Amniotic epithelial cell (primary cell): ENCODE data around the gene PPP1R14C.

ENCODE experiments used
- DNase-seq: peaks from one replicate; pipeline ENCODE4 v3.0.0-alpha.2; 2010; ENCODE audit warnings: low read depth

Gene PPP1R14C

GRCh38 chr6:150195996-150196417 lies 53.2 kb downstream of the PPP1R14C start:
- DNase-seq: no peak

- no peak for DNase-seq
Observed at GRCh38 chr6:150196942-150197745, 54.3 kb downstream of the PPP1R14C start.

GRCh38 chr6:150198532-150198931 lies 55.7 kb downstream of the PPP1R14C start:
- no peak for DNase-seq

- DNase-seq: no peak
Observed at GRCh38 chr6:150199241-150199640, 56.4 kb downstream of the PPP1R14C start.

GRCh38 chr6:150200428-150201100 lies 57.7 kb downstream of the PPP1R14C start:
- DNase-seq: no peak

GRCh38 chr6:150201285-150201684 lies 58.4 kb downstream of the PPP1R14C start:
- no peak for DNase-seq

GRCh38 chr6:150201772-150202329 lies 59.0 kb downstream of the PPP1R14C start:
- no peak for DNase-seq

- no peak for DNase-seq
Observed at GRCh38 chr6:150202404-150202803, 59.6 kb downstream of the PPP1R14C start.

GRCh38 chr6:150202934-150203333 lies 60.1 kb downstream of the PPP1R14C start:
- DNase-seq: no peak

GRCh38 chr6:150203378-150203777 lies 60.5 kb downstream of the PPP1R14C start:
- no peak for DNase-seq

GRCh38 chr6:150203871-150204545 lies 61.2 kb downstream of the PPP1R14C start:
- no peak for DNase-seq

GRCh38 chr6:150204705-150205472 lies 62.0 kb downstream of the PPP1R14C start:
- no peak for DNase-seq

GRCh38 chr6:150207931-150208570 lies 65.2 kb downstream of the PPP1R14C start:
- peak; percentile 16 for DNase-seq

GRCh38 chr6:150208611-150209352 lies 65.9 kb downstream of the PPP1R14C start:
- DNase-seq: no peak

GRCh38 chr6:150209415-150209814 lies 66.6 kb downstream of the PPP1R14C start:
- no peak for DNase-seq

- no peak for DNase-seq
Observed at GRCh38 chr6:150211700-150212511, 69.1 kb downstream of the PPP1R14C start.

- no peak for DNase-seq
Observed at GRCh38 chr6:150212778-150213177, 69.9 kb downstream of the PPP1R14C start.

- no peak for DNase-seq
Observed at GRCh38 chr6:150213301-150213700, 70.5 kb downstream of the PPP1R14C start.

GRCh38 chr6:150214310-150214709 lies 71.5 kb downstream of the PPP1R14C start:
- DNase-seq: no peak
